Measurements from ENCODE around the gene LYG1. TPM values are rescaled to one million over a fixed set of nuclear protein-coding genes. Genes with fewer than 3 reads are reported as not detected.

The LYG1 gene
- total RNA-seq, 1 donor, result 0.43 TPM

DNA sequence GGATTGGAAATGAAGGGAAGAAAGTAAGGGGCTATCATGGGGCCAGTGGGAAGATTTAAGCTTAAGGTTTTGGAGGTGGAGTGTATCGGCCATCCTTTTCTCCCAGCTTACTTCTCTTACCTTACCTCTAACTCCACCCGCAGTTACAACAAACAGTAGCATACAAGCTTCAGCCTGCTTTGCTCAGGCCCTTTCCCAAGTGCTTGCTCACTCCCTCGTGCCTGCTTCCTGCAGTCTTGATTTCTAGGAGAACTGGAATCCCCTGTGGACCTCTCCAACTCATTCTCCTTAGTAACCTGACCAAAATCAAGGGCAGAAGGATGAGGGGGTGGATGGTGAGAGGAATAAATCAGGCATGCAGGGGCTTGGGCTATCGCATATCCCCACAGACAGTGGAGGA, 39.8 kb downstream of the LYG1 start:
- DNase-seq (ENCODE audit: low read depth), result no peak
- no peak overlapping the region for H3K4me3 ChIP-seq (ENCODE audit: low read depth, low read length)
- TF ChIP-seq, protein P1, sequence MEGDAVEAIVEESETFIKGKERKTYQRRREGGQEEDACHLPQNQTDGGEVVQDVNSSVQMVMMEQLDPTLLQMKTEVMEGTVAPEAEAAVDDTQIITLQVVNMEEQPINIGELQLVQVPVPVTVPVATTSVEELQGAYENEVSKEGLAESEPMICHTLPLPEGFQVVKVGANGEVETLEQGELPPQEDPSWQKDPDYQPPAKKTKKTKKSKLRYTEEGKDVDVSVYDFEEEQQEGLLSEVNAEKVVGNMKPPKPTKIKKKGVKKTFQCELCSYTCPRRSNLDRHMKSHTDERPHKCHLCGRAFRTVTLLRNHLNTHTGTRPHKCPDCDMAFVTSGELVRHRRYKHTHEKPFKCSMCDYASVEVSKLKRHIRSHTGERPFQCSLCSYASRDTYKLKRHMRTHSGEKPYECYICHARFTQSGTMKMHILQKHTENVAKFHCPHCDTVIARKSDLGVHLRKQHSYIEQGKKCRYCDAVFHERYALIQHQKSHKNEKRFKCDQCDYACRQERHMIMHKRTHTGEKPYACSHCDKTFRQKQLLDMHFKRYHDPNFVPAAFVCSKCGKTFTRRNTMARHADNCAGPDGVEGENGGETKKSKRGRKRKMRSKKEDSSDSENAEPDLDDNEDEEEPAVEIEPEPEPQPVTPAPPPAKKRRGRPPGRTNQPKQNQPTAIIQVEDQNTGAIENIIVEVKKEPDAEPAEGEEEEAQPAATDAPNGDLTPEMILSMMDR (IDR thresholded peaks at IDR 0.05; ENCODE audit: insufficient read depth, low read depth, low read length), result no peak

DNA sequence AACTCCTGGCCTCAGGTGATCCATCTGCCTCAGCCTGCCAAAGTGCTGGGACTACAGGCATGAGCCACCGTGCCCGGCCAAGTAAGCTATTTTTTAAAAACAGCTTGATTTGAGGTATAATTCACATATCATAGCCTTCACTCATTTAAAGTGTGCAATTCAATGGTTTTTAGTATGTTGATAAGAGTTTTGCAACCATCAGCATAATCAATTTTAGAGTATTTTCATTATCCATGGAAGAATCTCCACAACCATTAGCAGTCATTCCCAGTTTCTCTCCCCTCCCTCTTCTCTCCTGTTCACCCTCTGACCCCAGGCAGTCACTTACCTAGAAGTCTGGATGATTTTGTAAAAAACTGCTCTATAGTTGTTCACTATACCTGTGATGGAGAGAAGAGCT, 40.8 kb downstream of the LYG1 start:
- H3K4me3 ChIP-seq (ENCODE audit: low read depth, low read length), result no peak overlapping the region
- DNase-seq (ENCODE audit: low read depth), result no peak
- TF ChIP-seq, protein P1 (IDR thresholded peaks at IDR 0.05; ENCODE audit: insufficient read depth, low read depth, low read length), result no peak

DNA sequence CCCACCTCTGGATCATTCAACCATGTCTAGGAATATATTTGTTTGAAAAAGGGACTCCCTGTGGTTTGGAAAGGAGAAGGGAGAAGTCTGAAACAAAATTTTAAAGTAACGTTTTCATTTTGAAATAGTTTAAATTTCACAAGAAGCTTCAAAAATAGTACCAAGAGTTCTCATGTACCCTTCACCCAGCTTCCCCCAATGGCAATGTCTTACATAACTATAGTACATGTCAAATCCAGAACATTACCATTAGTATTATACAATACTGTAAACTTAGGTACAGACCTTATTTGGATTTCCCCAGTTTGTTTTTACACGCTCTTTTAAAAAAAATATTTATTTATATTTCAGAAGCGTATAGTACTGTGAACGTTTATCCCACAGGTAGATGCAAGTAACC, 41.5 kb downstream of the LYG1 start:
- TF ChIP-seq, protein P1 (IDR thresholded peaks at IDR 0.05; ENCODE audit: insufficient read depth, low read depth, low read length), result no peak
- DNase-seq (ENCODE audit: low read depth), result no peak

DNA sequence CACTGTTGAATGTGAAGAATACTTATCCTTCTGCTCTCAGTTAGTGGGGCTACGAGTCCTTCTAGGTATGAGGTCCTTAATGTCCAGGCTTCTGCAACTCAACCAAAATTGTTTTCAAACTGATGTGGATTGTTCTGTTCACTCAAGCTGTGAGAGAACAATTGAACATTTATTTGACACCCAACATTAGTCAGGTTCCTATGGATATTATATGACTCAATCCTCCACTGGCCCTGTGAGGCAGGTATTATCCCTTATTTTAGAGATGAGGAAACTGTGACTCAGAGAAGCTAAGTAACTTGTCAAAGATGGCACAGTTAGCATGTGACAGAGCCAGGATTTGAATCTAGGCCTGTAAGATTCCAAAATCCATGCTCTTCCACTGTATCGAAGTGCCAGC, 44.3 kb downstream of the LYG1 start:
- H3K4me3 ChIP-seq (ENCODE audit: low read depth, low read length), result no peak overlapping the region
- DNase-seq (ENCODE audit: low read depth), result no peak
- TF ChIP-seq, protein P1 (IDR thresholded peaks at IDR 0.05; ENCODE audit: insufficient read depth, low read depth, low read length), result no peak

More for the DNA sequence above, 41.5 kb downstream of the LYG1 start:
- no peak overlapping the region for H3K4me3 ChIP-seq (ENCODE audit: low read depth, low read length)

DNA sequence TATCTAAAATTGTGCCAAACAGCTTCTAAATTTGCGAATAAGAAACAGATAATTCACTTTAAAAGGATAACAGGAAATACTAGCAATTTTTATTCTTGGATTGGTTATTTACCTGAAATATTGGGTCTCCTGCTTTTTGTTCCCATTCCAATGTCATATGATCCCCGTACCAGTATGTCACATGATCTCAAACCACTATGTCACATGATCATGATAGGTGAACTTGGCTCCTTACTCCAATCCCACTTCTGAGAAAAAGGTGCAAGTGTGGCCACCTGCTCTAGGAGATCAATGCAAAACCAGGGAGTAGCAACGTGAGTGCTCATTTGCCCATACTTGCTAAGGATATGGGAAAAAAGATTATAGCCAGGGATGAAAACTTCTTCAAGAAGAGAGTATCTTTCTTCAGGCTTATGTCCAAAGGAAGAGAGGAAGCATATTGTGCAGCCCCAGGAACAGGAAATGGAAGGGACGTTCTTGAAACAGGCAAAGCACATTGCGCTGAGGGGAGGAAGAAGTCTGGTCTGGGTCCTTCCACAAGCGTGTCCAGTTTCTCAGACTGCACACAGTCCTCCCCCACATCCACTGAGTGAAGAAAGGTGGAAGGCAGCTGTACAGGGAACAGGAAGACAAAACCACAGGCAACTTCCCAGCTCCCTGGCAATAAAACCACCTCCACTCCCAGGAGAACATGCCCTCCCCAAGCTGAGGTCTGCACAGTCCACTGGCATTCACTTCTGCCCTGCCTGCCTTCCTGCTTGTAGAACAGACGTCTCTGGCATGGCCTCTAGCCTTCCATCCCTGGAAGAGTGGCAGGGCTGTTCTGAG, 45.3 kb downstream of the LYG1 start, which contains the start of gene LYG2:
Gene LYG2 (minus strand): TSS at position 176 of the 828 bp plus-strand sequence. CDS start 1,406 bp downstream, outside the sequence.
- DNase-seq (ENCODE audit: low read depth), result no peak
- TF ChIP-seq, protein P1 (IDR thresholded peaks at IDR 0.05; ENCODE audit: insufficient read depth, low read depth, low read length), result no peak

DNA sequence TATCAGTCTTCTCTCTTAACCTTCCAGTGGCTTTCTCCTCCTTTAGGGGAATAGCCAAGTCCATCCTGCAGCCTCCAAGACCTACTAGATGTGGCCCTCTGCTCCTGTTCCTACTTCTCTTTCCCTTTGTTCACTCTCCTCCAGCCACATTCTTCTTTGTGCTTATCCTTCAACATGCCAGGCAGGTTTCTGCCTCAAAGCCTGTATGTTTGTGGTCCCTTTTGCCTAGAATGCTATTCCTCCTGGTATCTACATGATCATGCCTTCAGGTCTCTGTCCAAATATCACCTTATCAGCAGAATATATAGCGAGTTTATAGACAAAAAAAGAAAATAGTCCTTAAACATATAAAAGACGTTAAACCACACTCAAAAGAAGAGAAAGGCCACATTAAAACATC, 51.0 kb downstream of the LYG1 start:
- TF ChIP-seq, protein P1 (IDR thresholded peaks at IDR 0.05; ENCODE audit: insufficient read depth, low read depth, low read length), result no peak
- no peak overlapping the region for H3K4me3 ChIP-seq (ENCODE audit: low read depth, low read length)
- DNase-seq (ENCODE audit: low read depth), result no peak

More for the DNA sequence above, 45.3 kb downstream of the LYG1 start, which contains the start of gene LYG2:
- H3K4me3 ChIP-seq (ENCODE audit: low read depth, low read length), result no peak within 1 kb of the TSS
